HCT116 (cell line): Measurements from ENCODE around the gene CDH1. TPM values are rescaled to one million over a fixed set of nuclear protein-coding genes. Genes with fewer than 3 reads are reported as not detected.
"Not testable (repeated sequence)": the region's sequence is repeated elsewhere in the genome, so short reads cannot be mapped to it uniquely, and the experiment has no call there.

Experiments used
- ATAC-seq: fragments of 200-7000 bp; cut with Tn5 transposase; 2 replicates; pipeline ENCODE4 v1.9.1; 2020; ENCODE audit warnings: mild to moderate bottlenecking, moderate library complexity
- BruUV-seq: library from RNA; stranded (reverse); fragments of 400-500 nt; replicated peaks from 2 replicates; lab custom pipeline; 2021; lab: Mats Ljungman, UMichigan
- CTCF ChIA-PET: fragments of 300-600 bp; sonication (Branson Sonifier 250); formaldehyde crosslinking; loops from one replicate; lab custom pipeline; 2021; ENCODE audit warnings: antibody characterized with exemption; lab: Charles Lee
- POLR2A ChIA-PET: fragments of 300-600, 350-600 bp; sonication (Branson Sonifier 250); formaldehyde crosslinking; loops from one replicate; lab custom pipeline; 2021; ENCODE audit warnings: antibody characterized with exemption; lab: Charles Lee
- RAD21 ChIA-PET, 2 experiments: fragments of 300-600 bp; sonication (Branson Sonifier 250); formaldehyde crosslinking; loops; one replicate each; lab custom pipeline; 2023; ENCODE audit warnings: low total read pairs in 2 of 2; ENCODE audit not compliant: uncharacterized antibody in 2 of 2, unreplicated experiment in 2 of 2, low non-redundant PET in 1 of 2; lab: Charles Lee
- DNase-seq: peaks from one replicate; pipeline ENCODE4 v3.0.0-alpha.2; 2010; ENCODE audit warnings: low read depth, low spot score
- H2AFZ ChIP-seq: fragments of 200-600 bp; shearing (Covaris generic), sonication (generic); 2 replicates; pipeline ENCODE4 v1.6.1; 2017; ENCODE audit warnings: low read depth, mixed run types, mixed read lengths, antibody characterized with exemption, low read length; ENCODE audit not compliant: poor library complexity, severe bottlenecking
- H3K27ac ChIP-seq: 2 replicates; pipeline ENCODE4 v1.5.1; 2012; ENCODE audit warnings: low read depth, low read length
- H3K27me3 ChIP-seq: fragments of 200-600 bp; sonication (generic); 2 replicates; pipeline ENCODE4 v1.6.1; 2016; ENCODE audit warnings: mixed run types, low read length, mixed read lengths; ENCODE audit not compliant: insufficient read depth
- H3K36me3 ChIP-seq, 2 experiments: fragments of 200-500 bp in 1 of 2; fragments of 200-600 bp in 1 of 2; sonication (Bioruptor generic) in 1 of 2; sonication (generic) in 1 of 2; 2 replicates each; pipeline versions ENCODE4 v1.5.1 to v1.6.1; 2014 to 2016; ENCODE audit warnings: low read length in 2 of 2, inconsistent platforms in 1 of 2, mixed read lengths in 1 of 2, mixed run types in 1 of 2; ENCODE audit not compliant: insufficient read depth in 2 of 2, control insufficient read depth in 1 of 2
- H3K4me1 ChIP-seq, 2 experiments: fragments of 200-600 bp in 1 of 2; sonication (generic) in 1 of 2; 2 replicates each; pipeline versions ENCODE4 v1.5.1 to v1.6.1; 2012 to 2017; ENCODE audit warnings: low read length in 2 of 2, inconsistent platforms in 1 of 2, mild to moderate bottlenecking in 1 of 2, mixed read lengths in 1 of 2, mixed run types in 1 of 2, moderate library complexity in 1 of 2; ENCODE audit not compliant: insufficient read depth in 2 of 2, control insufficient read depth in 1 of 2
- H3K4me2 ChIP-seq: fragments of 200-600 bp; sonication (generic); 2 replicates; pipeline ENCODE4 v1.6.1; 2017; ENCODE audit warnings: mixed run types, low read length, mixed read lengths
- H3K4me3 ChIP-seq, 2 experiments: fragments of 200-600 bp in 1 of 2; sonication (generic) in 1 of 2; replicated peaks in 1 of 2; 2 replicates each; pipeline ENCODE4 v1.5.1; 2011 to 2016; ENCODE audit warnings: low read length in 2 of 2, control low read depth in 1 of 2, low read depth in 1 of 2, mild to moderate bottlenecking in 1 of 2, mixed read lengths in 1 of 2, mixed run types in 1 of 2
- H3K79me2 ChIP-seq: fragments of 200-600 bp; sonication (generic); 2 replicates; pipeline ENCODE4 v1.6.1; 2017; ENCODE audit warnings: mild to moderate bottlenecking, mixed run types, low read length, moderate library complexity, mixed read lengths; ENCODE audit not compliant: insufficient read depth
- H3K9ac ChIP-seq: fragments of 200-600 bp; sonication (generic); 2 replicates; pipeline ENCODE4 v1.6.1; 2016; ENCODE audit warnings: low read length, mixed read lengths
- H3K9me2 ChIP-seq: fragments of 200-600 bp; sonication (generic), shearing (Covaris generic); 2 replicates; pipeline ENCODE4 v1.6.1; 2017; ENCODE audit warnings: mixed run types, mild to moderate bottlenecking, moderate library complexity; ENCODE audit not compliant: insufficient read depth
- H3K9me3 ChIP-seq, 2 experiments: fragments of 200-500 bp in 1 of 2; fragments of 200-600 bp in 1 of 2; sonication (Bioruptor generic) in 1 of 2; sonication (generic) in 1 of 2; 2 replicates each; pipeline ENCODE4 v1.6.1; 2014 to 2017; ENCODE audit warnings: low read length in 2 of 2, mixed read lengths in 2 of 2, inconsistent platforms in 1 of 2, low read depth in 1 of 2, mild to moderate bottlenecking in 1 of 2, mixed run types in 1 of 2, moderate library complexity in 1 of 2; ENCODE audit not compliant: control insufficient read depth in 1 of 2, insufficient read depth in 1 of 2
- H4K20me1 ChIP-seq: fragments of 200-600 bp; sonication (generic), shearing (Covaris generic); 2 replicates; pipeline ENCODE4 v1.6.1; 2017; ENCODE audit warnings: mixed run types, mild to moderate bottlenecking, moderate library complexity; ENCODE audit not compliant: insufficient read depth
- CBX3 ChIP-seq: IDR thresholded peaks from 2 replicates; pipeline ENCODE4 v1.6.1; 2012; ENCODE audit warnings: low read depth
- ELF1 ChIP-seq: IDR thresholded peaks from 2 replicates; pipeline ENCODE4 v1.6.1; 2012; ENCODE audit warnings: low read depth, borderline replicate concordance
- RAD21 ChIP-seq: IDR thresholded peaks from 2 replicates; pipeline ENCODE4 v1.6.1; 2012; ENCODE audit warnings: low read depth, mild to moderate bottlenecking
- TCF7L2 ChIP-seq: IDR thresholded peaks from 2 replicates; pipeline ENCODE4 v1.7.0; 2011; ENCODE audit warnings: borderline replicate concordance, inconsistent platforms; ENCODE audit not compliant: insufficient read depth, insufficient read length; ENCODE audit errors: extremely low read depth
- intact Hi-C: fragments of 100-400 bp; cut with micrococcal nuclease; formaldehyde crosslinking; loops from 2 replicates; pipeline ENCODE4 v1.10.0; 2022
- total RNA-seq: library from RNA; stranded (reverse); gene quantifications from one replicate; pipeline ENCODE4 v1.2.1, GENCODE V29; 2021; ENCODE audit not compliant: unreplicated experiment

CDH1 gene
- total RNA-seq, 1 experiment from 2014 or later: 73.2 TPM

DNA sequence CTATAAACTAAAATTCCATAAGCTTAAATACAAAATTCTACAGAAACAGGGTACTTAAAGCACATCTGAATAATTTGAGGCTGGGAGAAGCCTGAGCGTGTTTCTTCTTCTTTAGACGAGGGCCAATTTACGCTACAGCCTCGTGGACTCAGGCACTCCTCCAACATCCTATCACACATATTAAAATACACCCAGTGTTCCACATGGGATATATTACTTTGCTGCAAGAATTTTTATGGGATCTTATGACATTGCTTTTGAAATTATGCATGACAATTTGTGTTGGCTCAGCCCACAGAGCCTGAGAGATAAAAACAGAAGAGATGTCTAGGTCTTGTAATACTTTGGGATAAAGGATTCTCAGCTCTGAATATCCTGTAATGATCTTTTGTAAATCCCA, 102.7 kb downstream of the CDH1 start:
- intact Hi-C loops: loop anchor here (5.0 kb wide), 1 partner anchor 313 kb away; no protein-coding TSS in a partner anchor
- Histone ChIP-seq H3K79me2 (peaks cover 13% of the 10 kb centered on the region), H3K9ac (no peak overlapping the region), H3K27me3 (no peaks in the 10 kb centered on the region), H3K36me3 (peaks cover 0 to 3% of the 10 kb centered on the region in 2 experiments; a peak in 1 of 4 replicates), H3K9me2 (no peaks in the 10 kb centered on the region), H3K4me1 (peaks cover 2 to 12% of the 10 kb centered on the region in 2 experiments; a peak in 3 of 4 replicates), H3K4me2 (no peak overlapping the region), H4K20me1 (no peaks in the 10 kb centered on the region), H3K9me3 (no peaks in the 10 kb centered on the region), H3K4me3 (no peak overlapping the region), H2AFZ (no peak overlapping the region), H3K27ac (no peak overlapping the region)
- ChIA-PET RAD21 (no interaction called here), CTCF (no interaction called here), POLR2A (no interaction called here)
- TF ChIP-seq TCF7L2 (no peak), RAD21 (no peak), ELF1 (no peak)
- DNase-seq: no peak
- no peak for ATAC-seq
- BruUV-seq: no TSS peak

GRCh38 chr16:68842964-68843481, 105.9 kb downstream of the CDH1 start:
- BruUV-seq, H4K20me1 ChIP-seq, RAD21 ChIA-PET, POLR2A ChIA-PET, DNase-seq, H3K9me3 ChIP-seq, H3K27me3 ChIP-seq, H3K9me2 ChIP-seq, H3K36me3 ChIP-seq: not testable (repeated sequence)
- TF ChIP-seq CBX3: peak; percentile 47; the same call in 1 of the 2 replicates
- Histone ChIP-seq H3K4me3 (peak overlapping the region; percentile 88 to 97), H3K4me2 (peak overlapping the region; percentile 89), H2AFZ (peak overlapping the region; percentile 92), H3K9ac (peak overlapping the region; percentile 94), H3K27ac (peak overlapping the region; percentile 67), H3K4me1 (peaks cover 2 to 12% of the 10 kb centered on the region in 2 experiments; a peak in 3 of 4 replicates), H3K79me2 (peaks cover 22% of the 10 kb centered on the region)
- peak; percentile 10 for ATAC-seq
- intact Hi-C loops: loop anchor here (5.0 kb wide), 1 partner anchor 316 kb away; no protein-coding TSS in a partner anchor
- CTCF ChIA-PET: interaction anchor here (1.2 to 1.8 kb wide), 3 partner anchors 10 to 252 kb away, joined by 3 to 8 read pairs (median 3); no protein-coding TSS in a partner anchor
